Esophagus squamous epithelium (tissue), 5 donors: ENCODE data around the gene TMEM272. TPM values are rescaled to one million over a fixed set of nuclear protein-coding genes. Genes with fewer than 3 reads are reported as not detected.
"Not testable (repeated sequence)": the region's sequence is repeated elsewhere in the genome, so short reads cannot be mapped to it uniquely, and the experiment has no call there.

Experiments used
- DNase-seq: peaks from one replicate; lab custom pipeline; 2025; lab: John Stamatoyannopoulos, UW
- H3K27ac ChIP-seq, 4 donors: fragments of 200-600 bp; sonication (generic); one replicate each; pipeline ENCODE4 v1.5.1; 2016 to 2019; ENCODE audit warnings: mild to moderate bottlenecking in 1 of 4
- H3K27me3 ChIP-seq, 4 donors: fragments of 200-600 bp; sonication (generic); 1 replicate in 3 of 4; 2 replicates in 1 of 4; pipeline versions ENCODE4 v1.5.1 to v1.6.0; 2017 to 2021; ENCODE audit warnings: antibody characterized with exemption in 1 of 4
- H3K36me3 ChIP-seq, 3 donors: fragments of 200-600 bp; sonication (generic); one replicate each; pipeline ENCODE4 v1.5.1; 2016 to 2019
- H3K4me1 ChIP-seq, 3 donors: fragments of 200-600 bp; sonication (generic); one replicate each; pipeline ENCODE4 v1.5.1; 2017 to 2019
- H3K4me3 ChIP-seq, 4 donors: fragments of 200-600 bp; sonication (generic); 1 replicate in 3 of 4; 2 replicates in 1 of 4; pipeline ENCODE4 v1.5.1; 2016 to 2019; ENCODE audit warnings: mild to moderate bottlenecking in 2 of 4, moderate library complexity in 1 of 4
- H3K9me3 ChIP-seq, 3 donors: fragments of 200-600 bp; sonication (generic); one replicate each; pipeline ENCODE4 v1.5.1; 2016 to 2019
- POLR2A ChIP-seq, 4 donors: fragments of 450-650 bp; IDR thresholded peaks; one replicate each; pipeline ENCODE4 v1.6.1; 2017; ENCODE audit warnings: antibody characterized with exemption in 4 of 4, mild to moderate bottlenecking in 4 of 4, moderate library complexity in 3 of 4
- WGBS, 2 donors: methylation state at CpG; one replicate each; pipeline ENCODE4 v1.1.5; 2018; 5-methylcytosine and 5-hydroxymethylcytosine counted together
- intact Hi-C: fragments of 100-400 bp; cut with DNase I; formaldehyde crosslinking; loops from one replicate; pipeline ENCODE4 v1.15.0; 2022
- total RNA-seq, 4 donors: library from RNA; depleted of rRNA; stranded (reverse); fragments of >200 nt; gene quantifications; one replicate each; pipeline ENCODE4 v1.1.0, GENCODE V29; 2016
- TF ChIP-seq, protein P1 (sequence below), 6 experiments: fragments of 450-650 bp in 4 of 6; fragments of 200-600 bp in 2 of 6; sonication (generic) in 2 of 6; IDR thresholded peaks; one replicate each; pipeline ENCODE4 v1.5.1; 2016 to 2019; ENCODE audit warnings: antibody characterized with exemption in 6 of 6, mild to moderate bottlenecking in 4 of 6, moderate library complexity in 4 of 6
- donor health status: DM: yes; HTN: yes; CAD: no.

The TMEM272 gene
- total RNA-seq, 4 donors from 2014 or later, result not detected

DNA sequence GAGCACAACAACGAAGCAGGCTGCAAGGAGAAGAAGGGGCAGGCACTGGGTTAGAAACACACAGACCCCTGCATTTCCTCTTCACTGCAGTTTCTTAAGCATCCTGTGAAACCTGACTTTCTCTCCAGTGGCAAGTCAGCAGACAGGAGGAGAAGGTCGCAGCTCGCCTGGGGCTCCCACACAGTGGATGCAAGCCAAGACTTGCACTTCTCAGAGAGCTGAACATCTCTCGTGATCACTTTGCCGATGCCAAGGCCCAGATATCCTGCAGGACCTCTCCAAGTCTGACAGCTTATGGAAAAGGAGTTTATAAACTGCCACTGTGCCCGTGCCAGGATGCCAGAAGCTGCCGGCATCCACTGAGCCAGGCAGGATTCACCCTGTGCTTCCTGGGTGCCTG is 18.4 kb downstream of the TMEM272 start:
- Histone ChIP-seq H3K4me3 (no peak overlapping the region), H3K36me3 (no peaks in the 10 kb centered on the region), H3K27ac (peak overlapping the region in 1 of 4 donors; percentile 30), H3K27me3 (no peaks in the 10 kb centered on the region), H3K4me1 (peaks cover 6 to 26% (median 11%) of the 10 kb centered on the region in 3 donors), H3K9me3 (no peaks in the 10 kb centered on the region)
- intact Hi-C loops, result no loop called here
- WGBS, 2 donors, result 20 to 32% methylated on average over 6 to 7 of the region's 7 CpGs
- no peak for DNase-seq
- no peak for TF ChIP-seq POLR2A (IDR thresholded peaks at IDR 0.05)
- TF ChIP-seq, protein P1, sequence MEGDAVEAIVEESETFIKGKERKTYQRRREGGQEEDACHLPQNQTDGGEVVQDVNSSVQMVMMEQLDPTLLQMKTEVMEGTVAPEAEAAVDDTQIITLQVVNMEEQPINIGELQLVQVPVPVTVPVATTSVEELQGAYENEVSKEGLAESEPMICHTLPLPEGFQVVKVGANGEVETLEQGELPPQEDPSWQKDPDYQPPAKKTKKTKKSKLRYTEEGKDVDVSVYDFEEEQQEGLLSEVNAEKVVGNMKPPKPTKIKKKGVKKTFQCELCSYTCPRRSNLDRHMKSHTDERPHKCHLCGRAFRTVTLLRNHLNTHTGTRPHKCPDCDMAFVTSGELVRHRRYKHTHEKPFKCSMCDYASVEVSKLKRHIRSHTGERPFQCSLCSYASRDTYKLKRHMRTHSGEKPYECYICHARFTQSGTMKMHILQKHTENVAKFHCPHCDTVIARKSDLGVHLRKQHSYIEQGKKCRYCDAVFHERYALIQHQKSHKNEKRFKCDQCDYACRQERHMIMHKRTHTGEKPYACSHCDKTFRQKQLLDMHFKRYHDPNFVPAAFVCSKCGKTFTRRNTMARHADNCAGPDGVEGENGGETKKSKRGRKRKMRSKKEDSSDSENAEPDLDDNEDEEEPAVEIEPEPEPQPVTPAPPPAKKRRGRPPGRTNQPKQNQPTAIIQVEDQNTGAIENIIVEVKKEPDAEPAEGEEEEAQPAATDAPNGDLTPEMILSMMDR (IDR thresholded peaks at IDR 0.05), result no peak

- 63 to 70% methylated on average over 7 of the region's 10 CpGs for WGBS, 2 donors
- H3K4me1 ChIP-seq, result peaks cover 6 to 26% (median 11%) of the 10 kb centered on the region in 3 donors
- no peak for DNase-seq
These were observed 19.2 kb downstream of the TMEM272 start for GRCh38 chr13:51825681-51826254.

GRCh38 chr13:51825165-51825592 is 19.8 kb downstream of the TMEM272 start:
- H3K36me3 ChIP-seq, result no peaks in the 10 kb centered on the region
- TF ChIP-seq, protein P1 (IDR thresholded peaks at IDR 0.05), result no peak
- no peak for TF ChIP-seq POLR2A (IDR thresholded peaks at IDR 0.05)
- no peaks in the 10 kb centered on the region for H3K27me3 ChIP-seq
- 43 to 47% methylated on average over 2 of the region's 2 CpGs for WGBS, 2 donors
- no peaks in the 10 kb centered on the region for H3K9me3 ChIP-seq
- DNase-seq, result no peak
- intact Hi-C loops, result no loop called here
- peaks cover 6 to 26% (median 11%) of the 10 kb centered on the region in 3 donors for H3K4me1 ChIP-seq
- H3K4me3 ChIP-seq, result peak overlapping the region in 1 of 4 donors; percentile 3
- peak overlapping the region in 2 of 4 donors; percentile 43 to 47 for H3K27ac ChIP-seq

More at GRCh38 chr13:51825681-51826254, 19.2 kb downstream of the TMEM272 start:
- no peak overlapping the region for H3K4me3 ChIP-seq
- TF ChIP-seq POLR2A (IDR thresholded peaks at IDR 0.05), result no peak
- TF ChIP-seq, protein P1 (IDR thresholded peaks at IDR 0.05), result no peak
- H3K27me3 ChIP-seq, result no peaks in the 10 kb centered on the region
- intact Hi-C loops, result no loop called here
- H3K36me3 ChIP-seq, result no peaks in the 10 kb centered on the region
- peak overlapping the region in 3 of 4 donors; percentile 25 to 49 (median 47) for H3K27ac ChIP-seq
- H3K9me3 ChIP-seq, result no peaks in the 10 kb centered on the region

DNA sequence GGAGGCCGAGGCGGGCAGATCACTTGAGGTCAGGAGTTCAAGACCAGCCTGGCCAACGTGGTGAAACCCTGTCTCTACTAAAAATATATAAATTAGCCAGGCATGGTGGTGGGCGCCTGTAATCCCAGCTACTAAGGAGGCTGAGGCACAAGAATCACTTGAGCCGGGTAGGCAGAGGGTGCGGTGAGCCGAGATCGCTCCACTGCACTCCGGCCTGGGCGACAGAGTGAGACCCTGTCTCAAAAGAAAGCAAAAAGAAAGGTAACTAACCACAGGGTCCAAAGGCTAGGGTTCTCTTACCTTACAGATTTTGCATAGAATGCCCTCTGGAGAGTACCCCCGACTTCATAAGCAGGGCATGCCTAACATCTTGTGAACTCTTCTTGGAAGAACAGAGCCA is 20.3 kb downstream of the TMEM272 start:
- H3K4me3 ChIP-seq, result peak overlapping the region in 1 of 4 donors; percentile 3
- H3K4me1 ChIP-seq, result peaks cover 6 to 26% (median 11%) of the 10 kb centered on the region in 3 donors
- H3K36me3 ChIP-seq, H3K9me3 ChIP-seq, DNase-seq, intact Hi-C loops, H3K27me3 ChIP-seq: not testable (repeated sequence)
- 83 to 91% methylated on average over 7 to 10 of the region's 11 CpGs for WGBS, 2 donors
- peak overlapping the region in 2 of 4 donors; percentile 43 to 47 for H3K27ac ChIP-seq

- H3K9me3 ChIP-seq, result no peaks in the 10 kb centered on the region
- H3K4me3 ChIP-seq, result no peak overlapping the region
- no peak for DNase-seq
- no peaks in the 10 kb centered on the region for H3K27me3 ChIP-seq
- WGBS, 2 donors, result 58 to 59% methylated on average over 2 of the region's 2 CpGs
- intact Hi-C loops, result no loop called here
- TF ChIP-seq, protein P1 (IDR thresholded peaks at IDR 0.05), result no peak
- TF ChIP-seq POLR2A (IDR thresholded peaks at IDR 0.05), result no peak
- peaks cover 6 to 33% (median 11%) of the 10 kb centered on the region in 3 donors for H3K4me1 ChIP-seq
- no peaks in the 10 kb centered on the region for H3K36me3 ChIP-seq
- H3K27ac ChIP-seq, result no peak overlapping the region
These were observed 21.1 kb downstream of the TMEM272 start for GRCh38 chr13:51823863-51824262.
